Measurements from ENCODE around the gene SPHK1.

The SPHK1 gene

DNA sequence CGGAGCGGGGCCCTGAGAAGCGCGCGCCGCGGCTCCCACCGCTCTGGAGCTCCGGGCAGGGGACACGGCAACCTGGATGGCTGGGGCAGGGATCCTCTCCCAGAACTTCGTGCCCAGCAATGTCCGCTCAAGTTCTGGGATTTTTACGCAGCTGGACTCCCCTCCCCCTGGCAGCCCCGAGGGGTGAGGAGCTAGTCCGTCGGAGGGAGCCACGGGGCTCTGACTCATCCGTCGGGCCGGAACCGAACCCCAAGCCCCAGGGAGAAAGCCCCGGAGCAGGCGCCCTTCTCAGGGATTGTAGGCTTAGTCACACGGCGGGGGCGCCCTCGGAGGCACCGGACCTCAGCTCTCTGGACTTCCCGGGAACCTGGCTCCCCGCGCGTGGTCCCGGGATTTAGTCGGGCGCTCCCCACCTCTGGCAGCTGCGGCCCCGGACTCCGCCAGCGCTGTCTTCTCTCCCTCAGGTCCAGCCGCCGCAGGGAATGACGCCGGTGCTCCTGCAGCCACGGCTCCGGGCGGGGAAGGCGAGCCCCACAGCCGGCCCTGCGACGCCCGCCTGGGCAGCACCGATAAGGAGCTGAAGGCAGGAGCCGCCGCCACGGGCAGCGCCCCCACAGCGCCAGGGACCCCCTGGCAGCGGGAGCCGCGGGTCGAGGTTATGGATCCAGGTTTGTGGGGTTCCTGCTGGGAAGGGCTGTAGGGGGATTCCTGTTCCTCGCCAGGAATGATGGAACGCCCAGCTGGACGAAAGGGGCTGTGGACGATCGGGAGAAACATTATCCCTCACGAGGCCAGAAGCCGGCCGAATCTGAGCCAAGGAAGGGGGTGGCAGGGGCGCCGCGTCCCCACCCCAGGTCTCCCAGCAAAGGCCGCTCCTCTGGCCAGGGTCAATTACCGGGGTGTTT lies 830 bp downstream of the SPHK1 start:
- DNase-seq, result peak; percentile 59

DNA sequence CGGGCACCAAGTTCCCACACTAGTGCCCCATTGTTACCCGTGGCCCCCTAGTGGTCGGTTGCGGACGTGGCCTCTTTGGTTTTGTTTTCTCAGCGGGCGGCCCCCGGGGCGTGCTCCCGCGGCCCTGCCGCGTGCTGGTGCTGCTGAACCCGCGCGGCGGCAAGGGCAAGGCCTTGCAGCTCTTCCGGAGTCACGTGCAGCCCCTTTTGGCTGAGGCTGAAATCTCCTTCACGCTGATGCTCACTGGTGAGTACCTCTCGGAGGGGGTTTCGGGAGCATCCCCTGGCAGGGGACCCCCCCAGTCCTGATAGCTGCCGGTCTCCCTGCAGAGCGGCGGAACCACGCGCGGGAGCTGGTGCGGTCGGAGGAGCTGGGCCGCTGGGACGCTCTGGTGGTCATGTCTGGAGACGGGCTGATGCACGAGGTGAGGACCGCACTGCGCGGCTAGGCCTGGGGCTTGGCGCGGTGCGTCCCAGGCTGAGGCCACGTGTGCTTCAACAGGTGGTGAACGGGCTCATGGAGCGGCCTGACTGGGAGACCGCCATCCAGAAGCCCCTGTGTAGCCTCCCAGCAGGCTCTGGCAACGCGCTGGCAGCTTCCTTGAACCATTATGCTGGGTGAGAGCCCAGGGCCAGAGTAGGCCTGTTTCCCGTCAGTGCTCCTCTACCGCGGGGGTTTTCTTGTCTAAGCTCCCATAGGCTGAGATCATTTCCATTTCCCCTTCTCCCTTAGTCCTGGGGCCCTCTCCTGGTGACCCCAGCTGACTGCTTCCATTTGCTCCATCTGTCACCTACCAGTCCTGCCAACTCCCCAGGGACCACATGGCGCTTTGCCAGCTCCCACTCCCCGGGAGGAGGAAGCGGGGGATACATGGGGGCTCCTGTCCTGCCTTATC lies 1.7 kb downstream of the SPHK1 start:
- peak; percentile 85 for DNase-seq

DNA sequence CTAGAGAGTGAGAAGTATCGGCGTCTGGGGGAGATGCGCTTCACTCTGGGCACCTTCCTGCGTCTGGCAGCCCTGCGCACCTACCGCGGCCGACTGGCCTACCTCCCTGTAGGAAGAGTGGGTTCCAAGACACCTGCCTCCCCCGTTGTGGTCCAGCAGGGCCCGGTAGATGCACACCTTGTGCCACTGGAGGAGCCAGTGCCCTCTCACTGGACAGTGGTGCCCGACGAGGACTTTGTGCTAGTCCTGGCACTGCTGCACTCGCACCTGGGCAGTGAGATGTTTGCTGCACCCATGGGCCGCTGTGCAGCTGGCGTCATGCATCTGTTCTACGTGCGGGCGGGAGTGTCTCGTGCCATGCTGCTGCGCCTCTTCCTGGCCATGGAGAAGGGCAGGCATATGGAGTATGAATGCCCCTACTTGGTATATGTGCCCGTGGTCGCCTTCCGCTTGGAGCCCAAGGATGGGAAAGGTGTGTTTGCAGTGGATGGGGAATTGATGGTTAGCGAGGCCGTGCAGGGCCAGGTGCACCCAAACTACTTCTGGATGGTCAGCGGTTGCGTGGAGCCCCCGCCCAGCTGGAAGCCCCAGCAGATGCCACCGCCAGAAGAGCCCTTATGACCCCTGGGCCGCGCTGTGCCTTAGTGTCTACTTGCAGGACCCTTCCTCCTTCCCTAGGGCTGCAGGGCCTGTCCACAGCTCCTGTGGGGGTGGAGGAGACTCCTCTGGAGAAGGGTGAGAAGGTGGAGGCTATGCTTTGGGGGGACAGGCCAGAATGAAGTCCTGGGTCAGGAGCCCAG lies 2.8 kb downstream of the SPHK1 start:
- DNase-seq, result no peak

DNA sequence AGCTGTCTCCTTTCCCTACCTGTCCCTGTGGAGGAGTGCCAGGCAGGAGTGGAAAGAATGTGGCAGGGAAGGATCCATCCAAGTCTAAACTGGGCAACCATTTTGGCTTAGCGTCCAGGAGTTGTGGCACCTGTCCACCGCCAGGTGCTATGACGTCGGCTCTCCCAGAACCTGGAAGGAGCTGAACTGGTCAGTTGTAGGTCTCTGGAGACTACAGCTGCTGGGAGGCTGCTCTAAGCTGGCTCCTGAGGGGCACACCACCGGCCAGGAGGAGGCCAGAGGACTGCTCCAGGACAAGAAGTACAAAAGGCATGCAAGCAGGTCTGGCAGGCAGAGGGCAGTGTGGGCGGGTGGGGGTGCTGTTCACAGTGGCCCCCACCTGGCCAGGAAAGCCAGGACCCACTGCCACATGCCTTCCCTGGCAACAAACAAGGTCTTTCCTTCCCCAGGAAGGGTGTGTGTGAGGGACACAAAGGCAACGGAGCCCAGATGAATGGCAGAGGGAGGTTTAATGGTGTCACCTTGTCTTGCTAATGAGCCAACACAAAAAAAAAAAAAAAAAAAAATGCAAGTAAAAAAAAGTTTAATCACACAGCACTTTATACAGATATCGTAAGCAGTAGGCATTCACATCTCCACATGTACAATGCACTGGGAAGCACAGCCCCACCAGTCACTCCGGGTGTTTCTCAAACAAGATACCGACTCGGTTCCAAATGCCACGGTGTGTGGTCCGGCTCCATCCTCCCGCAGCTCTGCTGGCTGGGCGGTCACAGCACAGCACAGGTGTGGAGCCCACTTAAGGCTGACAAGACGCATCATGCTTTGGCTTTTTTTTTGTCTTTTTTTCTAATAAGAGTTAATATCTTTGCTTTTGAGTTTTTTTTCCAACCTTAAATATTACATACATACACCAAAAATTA lies 4.8 kb downstream of the SPHK1 start:
- no peak for DNase-seq

DNA sequence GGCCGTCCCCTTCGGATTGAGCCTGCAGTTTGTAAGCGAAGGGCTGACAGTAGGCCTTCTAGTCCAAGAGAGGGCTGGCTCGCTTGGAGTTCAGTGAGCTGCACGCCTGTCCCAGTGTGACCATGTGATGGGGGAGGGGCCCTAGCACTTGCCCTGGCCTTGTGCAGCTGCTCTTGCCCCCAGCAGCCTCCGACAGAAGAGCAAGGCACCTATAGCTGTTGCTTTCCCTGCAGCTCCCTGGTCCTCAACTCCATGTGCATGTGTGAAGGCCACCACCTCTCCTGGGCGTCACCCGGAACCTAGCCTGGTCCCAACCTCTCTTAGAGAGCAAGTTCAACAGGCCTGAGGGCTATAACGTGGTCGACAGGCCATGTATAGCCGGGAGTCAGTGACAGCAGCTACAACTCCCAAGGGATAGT lies 5.6 kb downstream of the SPHK1 start:
- no peak for DNase-seq

DNA sequence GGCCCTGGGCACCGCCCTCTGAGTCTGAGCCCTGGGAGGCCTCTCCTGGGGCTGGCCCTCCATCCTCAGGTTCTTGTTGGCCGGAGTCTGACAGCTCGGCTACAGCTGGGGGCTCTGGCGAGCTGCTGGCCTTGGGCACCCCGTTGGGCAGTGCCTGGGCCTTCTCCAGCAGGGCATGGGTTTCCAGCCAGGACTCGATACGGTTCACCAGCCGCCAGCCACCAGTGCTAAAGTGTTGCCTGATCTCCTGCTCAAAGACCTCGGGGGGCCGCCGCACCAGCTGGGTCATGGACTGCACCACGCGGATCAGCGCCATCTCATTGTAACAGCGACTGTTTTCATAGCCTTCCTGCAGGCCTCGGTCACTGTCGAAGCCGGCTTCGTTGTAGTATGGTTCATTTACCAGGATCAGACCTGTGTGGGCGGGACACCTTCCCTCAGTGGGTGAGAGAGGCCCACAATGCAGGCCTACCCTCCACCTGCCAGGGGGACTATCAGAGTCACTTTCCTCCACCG lies 6.8 kb downstream of the SPHK1 start:
- DNase-seq, result no peak

DNA sequence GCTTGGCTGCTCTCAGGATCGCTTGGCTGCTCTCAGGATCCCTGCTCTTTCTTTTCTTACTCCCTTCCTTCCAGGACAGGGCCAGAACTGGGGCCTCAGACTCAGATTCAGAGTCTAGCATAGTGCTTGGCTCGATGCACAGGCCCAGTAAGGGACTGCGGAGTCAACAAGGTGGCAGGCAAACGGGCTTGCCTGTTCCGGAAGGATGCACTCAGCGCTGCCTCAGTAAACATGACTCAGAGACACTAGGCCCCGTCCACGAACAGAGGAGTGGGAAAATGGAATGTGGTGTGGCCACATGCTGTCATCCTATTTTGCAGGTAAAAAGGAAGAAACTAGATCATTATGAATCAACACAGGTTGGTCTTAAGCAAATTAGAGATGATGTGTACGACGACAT lies 9.8 kb downstream of the SPHK1 start:
- DNase-seq, result no peak

DNA sequence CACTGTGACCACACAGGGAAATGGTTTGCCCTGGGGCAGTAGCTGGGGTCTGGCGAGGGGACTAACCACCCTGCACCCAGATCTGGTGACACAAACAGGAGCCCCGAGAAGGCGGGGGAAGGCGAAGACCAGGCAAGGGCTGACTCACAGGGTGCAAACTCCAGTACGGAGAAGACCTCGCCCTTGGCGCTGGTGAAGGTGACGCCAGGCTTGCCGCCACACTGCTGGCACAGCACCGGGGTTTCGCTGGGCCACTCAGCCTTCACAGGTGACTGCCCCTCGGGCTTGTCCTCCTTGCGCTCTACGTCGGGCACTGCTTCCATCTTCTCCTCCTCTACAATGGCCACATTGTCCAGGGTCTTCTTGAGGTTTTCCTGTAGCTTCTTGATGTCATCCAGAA lies 11.6 kb downstream of the SPHK1 start:
- DNase-seq, result no peak

DNA sequence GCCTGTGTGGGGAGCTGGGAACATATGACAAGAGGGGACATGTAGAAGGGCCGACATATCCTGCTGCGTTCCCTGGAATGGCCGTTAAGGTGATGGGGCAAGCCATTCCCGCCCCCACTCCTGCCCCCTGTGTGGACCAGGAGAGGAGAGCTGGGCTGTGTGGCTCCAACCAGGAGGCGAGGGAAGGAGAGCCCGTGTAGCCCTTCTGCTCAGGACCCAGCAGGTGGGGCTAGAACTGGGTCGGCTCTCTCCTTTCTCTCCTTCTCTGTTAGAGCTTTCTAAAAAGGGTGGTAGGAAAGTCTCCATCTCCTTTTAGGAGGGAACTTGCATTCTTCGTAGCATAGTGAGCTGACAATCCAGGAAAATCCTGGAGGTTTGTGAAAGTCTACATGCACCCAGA lies 12.8 kb downstream of the SPHK1 start:
- DNase-seq, result no peak

DNA sequence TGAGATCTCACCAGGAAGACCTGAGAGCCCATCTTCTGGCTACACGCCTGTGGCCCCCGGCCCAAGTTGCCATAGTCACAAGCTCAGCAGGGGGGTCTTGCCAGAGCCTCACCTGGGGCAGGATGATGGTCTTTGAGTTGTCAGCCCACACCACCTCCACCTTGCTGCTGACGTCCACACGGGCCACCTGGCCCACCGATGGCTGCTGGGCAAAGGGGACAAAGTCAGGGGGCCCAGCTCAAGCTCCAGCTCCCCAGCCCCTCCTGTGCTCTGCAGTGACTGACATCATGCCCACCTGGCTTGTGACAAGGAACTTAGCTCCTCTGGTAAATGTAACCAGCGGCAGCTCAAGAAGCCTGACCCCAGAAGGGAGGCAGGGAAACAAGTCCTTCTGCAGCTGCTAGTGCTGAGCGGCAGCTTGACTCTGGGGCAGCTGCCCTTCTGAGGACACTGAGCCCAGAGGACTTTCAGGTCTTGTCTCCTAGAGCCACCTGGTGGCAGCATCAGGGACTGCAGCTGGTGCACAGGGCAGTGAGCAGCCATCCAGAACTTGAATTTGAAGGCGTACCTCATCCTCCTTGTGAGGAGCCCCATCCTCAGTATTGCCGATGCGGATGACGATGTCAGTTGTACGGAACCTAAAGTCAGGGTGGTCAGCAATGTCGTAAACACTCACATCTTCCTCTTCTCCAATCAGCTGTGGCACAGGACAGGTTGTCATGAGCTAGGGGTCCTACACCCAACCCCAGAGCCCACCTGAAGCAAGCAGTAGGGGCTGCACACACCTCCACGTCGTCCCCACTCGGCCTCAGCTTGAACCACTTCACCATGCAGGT lies 13.5 kb downstream of the SPHK1 start:
- DNase-seq, result peak; percentile 87

DNA sequence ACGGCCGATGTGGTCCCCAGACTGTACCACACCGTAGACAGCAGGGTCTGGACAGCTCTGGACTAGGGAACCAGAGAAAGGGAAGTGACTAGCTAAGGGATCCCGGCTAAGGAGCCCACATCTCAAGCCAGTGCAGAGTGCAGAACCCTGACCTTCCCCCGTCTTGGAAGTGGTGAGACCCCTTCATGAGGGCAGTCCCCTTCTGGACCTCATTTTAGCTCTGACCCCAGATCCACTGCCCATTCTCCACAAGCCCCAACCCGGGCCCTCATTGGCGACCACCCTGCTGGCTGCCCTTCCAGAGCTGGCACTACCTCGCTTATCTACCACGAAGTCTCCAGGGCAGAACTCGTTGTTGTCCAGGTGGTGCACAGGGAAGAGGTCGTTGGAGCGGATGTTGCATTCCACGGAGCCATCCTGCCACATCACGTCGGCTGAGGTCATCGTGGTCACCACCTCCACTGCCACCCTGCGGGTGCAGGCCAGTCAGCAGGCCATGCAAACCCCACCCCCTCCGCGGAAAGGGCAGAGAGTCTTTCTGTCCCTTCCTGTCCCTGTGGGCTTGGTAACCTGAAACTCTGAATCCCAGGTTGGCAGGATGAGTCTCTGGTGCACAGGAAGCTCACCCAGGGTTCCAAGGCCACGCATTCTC lies 14.2 kb downstream of the SPHK1 start:
- DNase-seq, result no peak

DNA sequence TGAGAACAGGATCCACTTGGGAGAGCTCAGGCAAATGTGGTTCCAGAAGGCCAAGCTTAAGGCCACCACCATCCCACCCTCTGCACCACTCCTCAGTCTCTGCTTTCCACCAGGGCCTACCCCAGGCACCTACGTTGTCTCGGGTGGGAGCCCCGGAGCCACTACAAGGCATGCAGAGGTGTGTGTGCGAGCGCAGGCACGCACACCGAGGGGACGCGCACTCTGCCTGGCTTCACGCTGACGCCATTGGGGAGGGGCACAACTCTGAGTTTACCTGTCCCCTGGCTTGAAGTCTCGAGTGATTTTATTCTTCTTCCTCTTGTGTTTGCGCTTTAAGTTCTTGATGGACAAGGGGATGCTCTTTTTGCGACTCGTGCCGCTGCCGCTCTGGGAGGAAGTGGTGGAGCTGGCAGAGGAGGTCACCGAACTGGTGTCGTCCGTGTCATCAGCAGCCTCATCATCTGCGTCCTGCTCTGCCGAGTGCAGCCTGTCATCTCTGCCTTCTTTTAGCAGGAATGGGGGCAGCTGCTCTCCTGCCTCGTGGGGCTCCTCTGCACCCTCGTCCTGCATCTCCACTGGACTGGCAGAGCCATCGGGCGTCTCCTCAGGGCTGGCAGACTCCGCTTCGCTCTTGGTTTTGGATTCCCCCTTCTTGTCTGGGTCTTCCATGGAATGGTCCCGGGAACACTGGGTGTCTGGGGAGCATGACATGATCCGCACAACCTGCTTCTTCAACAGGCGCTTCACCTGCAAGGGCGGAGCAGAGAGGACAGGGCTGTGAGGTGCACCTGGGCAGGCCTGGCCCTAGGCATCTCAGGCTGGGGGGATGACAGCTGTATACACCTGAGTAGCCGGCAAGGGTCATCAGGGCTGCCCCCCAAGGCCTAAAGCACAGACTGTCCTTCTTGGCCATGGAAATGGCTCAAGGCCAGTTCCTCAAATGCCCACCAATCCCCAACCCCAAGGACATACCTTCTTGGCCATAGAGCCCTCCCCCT lies 15.1 kb downstream of the SPHK1 start:
- no peak for DNase-seq

DNA sequence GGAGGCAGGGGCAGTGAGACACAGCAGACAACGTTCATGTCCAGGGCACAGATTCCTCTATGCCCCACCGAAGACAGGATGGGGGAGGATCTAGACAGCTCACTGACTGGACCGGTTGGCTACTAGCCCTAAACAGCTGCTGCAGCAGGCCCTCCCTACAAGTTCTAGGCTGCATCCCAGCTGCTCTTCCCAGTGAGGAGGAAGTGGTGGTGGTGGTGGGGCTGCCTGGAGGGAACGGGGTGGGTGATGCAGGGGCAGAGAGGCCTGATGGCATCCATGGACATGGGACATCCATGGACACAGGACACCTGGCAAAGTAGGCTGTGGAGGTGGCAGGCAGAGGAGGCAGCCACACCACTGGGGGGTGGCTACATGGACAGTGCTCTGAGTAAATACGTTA lies 18.3 kb downstream of the SPHK1 start:
- no peak for DNase-seq

DNA sequence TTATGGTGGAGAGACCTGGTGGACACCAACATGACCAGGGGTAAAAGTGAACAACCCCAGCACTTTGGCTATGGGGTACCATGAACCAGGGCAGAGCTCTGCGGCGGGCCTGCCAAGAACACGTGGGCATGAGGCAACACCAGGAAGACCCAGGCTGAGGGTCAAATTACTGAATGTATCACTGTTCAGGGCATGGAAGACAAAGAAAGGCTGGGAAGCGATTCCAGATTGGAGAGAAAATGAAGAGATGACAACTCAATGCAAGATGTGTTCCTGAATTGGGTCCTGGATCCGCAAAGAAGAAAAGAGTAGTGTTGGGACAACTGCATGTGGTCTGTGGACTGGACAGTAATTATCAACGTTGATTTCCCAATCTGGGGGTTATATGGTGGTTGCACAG lies 19.8 kb downstream of the SPHK1 start:
- DNase-seq, result no peak

DNA sequence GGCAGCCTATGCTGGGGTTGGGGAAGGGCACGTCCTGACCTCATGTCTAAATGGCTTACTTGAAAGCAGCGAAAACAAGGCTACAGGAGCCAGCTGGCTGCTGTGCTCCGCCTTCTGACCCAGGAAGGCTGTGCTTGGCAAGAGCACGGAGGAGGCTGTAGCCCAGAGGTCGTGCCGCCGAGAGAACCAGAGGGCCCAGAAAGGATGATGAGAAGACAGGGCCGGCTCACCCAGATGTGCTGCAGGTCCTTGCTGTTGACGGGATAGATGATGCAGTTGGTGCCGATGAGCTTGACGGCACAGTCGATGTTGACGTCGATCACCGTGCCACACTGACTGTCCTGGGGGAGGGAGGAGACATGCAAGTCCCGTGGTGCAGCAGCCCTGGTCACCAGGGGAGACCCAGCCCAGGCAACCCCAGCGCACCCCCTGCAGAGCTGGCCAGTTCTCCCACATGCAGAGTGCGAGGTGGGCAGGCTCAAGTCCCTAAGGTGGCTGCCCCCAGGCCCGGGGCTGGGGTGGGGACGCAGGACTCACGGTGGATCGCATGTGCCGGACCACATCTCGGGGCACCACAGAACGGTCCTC lies 20.7 kb downstream of the SPHK1 start:
- DNase-seq, result no peak

DNA sequence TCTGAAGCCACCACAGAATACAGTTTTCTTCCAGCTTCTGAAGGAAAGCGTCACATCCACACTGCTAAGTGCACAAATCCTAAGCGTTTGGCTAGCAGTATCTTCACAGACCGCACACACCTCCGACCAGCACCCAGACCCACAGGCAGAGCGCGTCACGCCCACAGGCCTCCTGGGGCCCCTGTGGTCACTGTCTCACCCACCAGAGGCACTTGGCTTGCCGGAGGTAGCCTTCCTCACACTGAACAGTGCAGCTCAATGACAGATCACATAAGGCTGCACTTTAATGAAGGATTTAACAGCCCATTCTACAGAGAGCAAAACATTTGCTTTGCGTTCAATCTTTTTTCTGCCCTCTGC lies 21.2 kb downstream of the SPHK1 start:
- no peak for DNase-seq

DNA sequence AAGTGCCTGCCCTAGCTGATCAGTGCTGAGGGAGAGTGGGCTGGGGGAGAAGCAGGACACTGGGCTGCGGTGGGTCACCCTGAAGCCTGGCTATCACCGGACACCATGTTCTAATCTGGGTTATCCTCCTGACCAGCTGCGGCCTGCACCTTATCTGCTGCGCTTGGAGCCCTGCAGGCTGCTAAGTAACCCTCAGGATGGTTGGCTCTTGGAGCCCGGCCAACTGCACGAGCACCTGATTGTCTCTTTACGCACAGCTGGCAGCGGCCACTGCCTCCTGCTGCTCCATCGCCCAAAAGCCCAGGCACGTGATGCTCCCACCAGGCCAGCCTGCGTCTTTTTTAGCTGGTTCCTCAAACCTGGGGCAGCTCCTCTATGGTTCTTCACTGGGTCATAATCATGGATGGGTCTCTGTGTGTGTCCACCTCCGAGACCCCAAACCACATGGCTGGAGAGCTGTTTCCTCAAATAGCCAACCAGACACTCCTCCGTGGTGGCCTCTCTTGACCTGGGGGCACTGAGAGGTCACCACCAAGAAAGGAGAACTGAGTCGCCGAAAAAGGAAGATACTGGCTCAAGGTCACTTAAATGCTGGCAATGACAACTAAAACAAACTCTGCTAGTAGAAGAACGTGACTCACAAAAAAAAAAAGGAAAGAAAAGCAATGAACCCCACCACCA lies 21.7 kb downstream of the SPHK1 start:
- no peak for DNase-seq

DNA sequence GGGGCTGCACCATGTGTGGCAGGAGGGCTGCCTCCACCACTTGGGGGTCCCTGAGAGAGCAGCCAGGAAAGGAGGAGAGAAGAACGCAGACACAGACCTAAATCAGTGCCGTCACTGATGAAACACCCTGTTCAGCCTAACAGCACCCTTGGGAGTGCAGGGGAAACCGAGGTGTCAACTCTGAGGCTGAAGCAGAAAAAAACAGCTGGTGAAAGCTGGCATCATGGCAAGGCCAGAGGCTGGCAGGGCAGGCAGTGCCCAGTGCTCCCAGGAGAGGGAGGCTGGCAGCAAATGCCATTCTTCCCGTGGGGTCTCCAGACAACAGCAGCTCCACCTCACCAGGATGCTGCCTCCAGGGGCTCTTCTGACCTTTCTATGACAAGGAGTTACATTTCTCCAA lies 23.1 kb downstream of the SPHK1 start:
- DNase-seq, result no peak

All from activated T-cell treated with anti-CD3 and anti-CD28 coated beads, Interleukin-2, amount 50 U/mL, for 1 hour (primary cell).